GM19372 (cell line): Measurements from ENCODE around the gene ARIH2.
"Not testable (repeated sequence)": the region's sequence is repeated elsewhere in the genome, so short reads cannot be mapped to it uniquely, and the experiment has no call there.

Experiments
- ATAC-seq: cut with Tn5 transposase; IDR thresholded peaks from one replicate; pipeline ENCODE4 v1.9.1; 2021; ENCODE audit warnings: mild to moderate bottlenecking, low read depth, moderate library complexity; ENCODE audit not compliant: unreplicated experiment

ARIH2 gene

GRCh38 chr3:48999085-48999858, 80.6 kb downstream of the ARIH2 start:
- no peak for ATAC-seq

- no peak for ATAC-seq
Measured at GRCh38 chr3:49001155-49001554, 82.5 kb downstream of the ARIH2 start.

GRCh38 chr3:49004352-49005302, 86.0 kb downstream of the ARIH2 start:
- no peak for ATAC-seq

- ATAC-seq: no peak
Measured at GRCh38 chr3:49005303-49005680, 86.7 kb downstream of the ARIH2 start.

GRCh38 chr3:49005998-49006397, 87.4 kb downstream of the ARIH2 start:
- no peak for ATAC-seq

GRCh38 chr3:49006408-49007067, 87.9 kb downstream of the ARIH2 start:
- no peak for ATAC-seq

- peak; percentile 87 for ATAC-seq
Measured at GRCh38 chr3:49007068-49007770, 88.6 kb downstream of the ARIH2 start, which contains the start of gene WDR6. WDR6 (plus strand) TSS chr3:49007391; CDS start chr3:49007432, 41 bp downstream.

GRCh38 chr3:49007771-49008528, 89.3 kb downstream of the ARIH2 start:
- peak; percentile 30 for ATAC-seq

GRCh38 chr3:49008627-49009026, 90.0 kb downstream of the ARIH2 start:
- not testable (repeated sequence) for ATAC-seq

- ATAC-seq: no peak
Measured at GRCh38 chr3:49009396-49009795, 90.8 kb downstream of the ARIH2 start.

- no peak for ATAC-seq
Measured at GRCh38 chr3:49012441-49013017, 93.9 kb downstream of the ARIH2 start.

GRCh38 chr3:49013113-49013737, 94.6 kb downstream of the ARIH2 start:
- ATAC-seq: no peak

GRCh38 chr3:49013738-49014660, 95.4 kb downstream of the ARIH2 start:
- ATAC-seq: no peak

GRCh38 chr3:49015072-49015471, 96.4 kb downstream of the ARIH2 start:
- ATAC-seq: no peak

- no peak for ATAC-seq
Measured at GRCh38 chr3:49015765-49016164, 97.1 kb downstream of the ARIH2 start.

GRCh38 chr3:49016414-49017228, 98.0 kb downstream of the ARIH2 start:
- no peak for ATAC-seq
